Globus pallidus (tissue), 1 donor: ENCODE results near the gene MPST.

Experiments
- DNase-seq: peaks from one replicate; pipeline ENCODE4 v3.0.0-alpha.2; 2015; ENCODE audit warnings: low spot score

MPST gene

GRCh38 chr22:37079158-37079557, 59.6 kb downstream of the MPST start:
- no peak for DNase-seq
